Uterus (tissue), 4 donors: Measurements from ENCODE around the gene CABP2. TPM values are rescaled to one million over a fixed set of nuclear protein-coding genes. Genes with fewer than 3 reads are reported as not detected.
"Not testable (repeated sequence)": the region's sequence is repeated elsewhere in the genome, so short reads cannot be mapped to it uniquely, and the experiment has no call there.

Experiments used
- DNase-seq, 2 donors: peaks; one replicate each; pipeline ENCODE4 v3.0.0-alpha.2; 2019 to 2020
- H3K27ac ChIP-seq, 2 donors: fragments of 200-600 bp; sonication (generic); 1 replicate in 1 of 2; 2 replicates in 1 of 2; pipeline ENCODE4 v1.5.1; 2016 to 2018
- H3K27me3 ChIP-seq, 2 donors: fragments of 200-600 bp; sonication (generic); one replicate each; pipeline ENCODE4 v1.5.1; 2018 to 2019; ENCODE audit warnings: control low read depth in 1 of 2
- H3K36me3 ChIP-seq, 2 donors: fragments of 200-600 bp; sonication (generic); one replicate each; pipeline ENCODE4 v1.5.1; 2019; ENCODE audit warnings: control low read depth in 1 of 2
- H3K4me1 ChIP-seq, 2 donors: fragments of 200-600 bp; sonication (generic); one replicate each; pipeline ENCODE4 v1.5.1; 2018 to 2019; ENCODE audit warnings: control low read depth in 1 of 2
- H3K4me3 ChIP-seq, 2 donors: fragments of 200-600 bp; sonication (generic); 1 replicate in 1 of 2; 2 replicates in 1 of 2; pipeline ENCODE4 v1.5.1; 2018 to 2019; ENCODE audit warnings: mild to moderate bottlenecking in 1 of 2
- H3K9me3 ChIP-seq, 2 donors: fragments of 200-600 bp; sonication (generic); one replicate each; pipeline ENCODE4 v1.5.1; 2019; ENCODE audit warnings: control low read depth in 1 of 2
- CTCF ChIP-seq, 4 experiments: fragments of 200-600 bp in 2 of 4; fragments of 450-650 bp in 2 of 4; sonication (generic) in 2 of 4; IDR thresholded peaks; one replicate each; pipeline ENCODE4 v1.5.1; 2016 to 2019; ENCODE audit warnings: antibody characterized with exemption in 4 of 4, mild to moderate bottlenecking in 2 of 4, moderate library complexity in 1 of 4
- POLR2A ChIP-seq, 2 donors: fragments of 450-650 bp; IDR thresholded peaks; one replicate each; pipeline ENCODE4 v1.6.1; 2016; ENCODE audit warnings: antibody characterized with exemption in 2 of 2, mild to moderate bottlenecking in 1 of 2, moderate library complexity in 1 of 2
- intact Hi-C: fragments of 100-400 bp; cut with DNase I; formaldehyde crosslinking; loops from one replicate; pipeline ENCODE4 v1.15.1; 2023; ENCODE audit warnings: low total_unique reads
- total RNA-seq, 4 donors: library from RNA; depleted of rRNA in 3 of 4; stranded (reverse); fragments of >200 nt in 3 of 4; gene quantifications; one replicate each; pipeline versions ENCODE4 v1.1.0 to v1.2.4, GENCODE V29; 2014 to 2023
- donor health status: DM: yes; HTN: yes; CAD: no.

CABP2 gene
- total RNA-seq, 4 donors from 2014 or later, result not detected

DNA sequence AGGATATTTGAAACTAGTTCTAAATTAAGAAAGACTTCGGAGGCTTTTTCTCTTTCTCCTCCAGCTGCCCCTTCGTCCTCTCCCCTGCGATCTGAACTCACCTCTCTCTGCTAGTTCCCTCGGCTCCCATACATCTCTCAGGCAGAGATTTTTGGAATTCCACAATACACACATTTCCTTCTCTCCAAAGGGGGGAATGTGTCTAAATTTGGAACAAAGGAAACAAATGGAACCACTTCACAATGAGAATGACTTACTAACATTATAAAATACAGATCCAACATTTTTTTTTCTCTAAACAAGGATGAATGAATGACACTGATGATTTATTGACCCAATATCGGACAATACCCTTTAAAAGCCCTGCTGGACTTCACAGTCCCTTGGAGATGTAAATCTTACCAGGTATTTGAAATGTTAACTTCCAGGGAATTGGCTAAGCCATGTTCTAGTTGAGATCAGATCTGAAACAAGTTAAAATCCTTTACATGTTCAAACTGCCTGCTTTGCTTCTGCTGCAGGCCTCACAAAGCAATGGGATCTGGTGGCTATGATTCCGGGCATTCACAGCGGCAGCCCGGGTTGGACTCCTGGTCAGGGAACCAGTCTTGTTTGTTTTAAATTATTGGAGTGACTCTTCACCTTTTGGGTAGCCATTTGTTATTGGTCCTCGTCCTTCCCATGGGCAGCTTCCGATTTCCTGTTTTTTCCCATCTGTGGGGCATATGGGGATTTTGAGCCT is 39.9 kb upstream of the CABP2 start:
- Histone ChIP-seq H3K4me3 (no peak overlapping the region), H3K9me3 (no peaks in the 10 kb centered on the region), H3K27ac (peak overlapping the region; percentile 66 to 68), H3K4me1 (peaks cover 0 to 5% of the 10 kb centered on the region in 2 donors), H3K27me3 (no peaks in the 10 kb centered on the region), H3K36me3 (no peaks in the 10 kb centered on the region)
- no peak for DNase-seq
- TF ChIP-seq CTCF (IDR thresholded peaks at IDR 0.05) (no peak), POLR2A (IDR thresholded peaks at IDR 0.05) (no peak)
- intact Hi-C loops, result no loop called here

- no peak for DNase-seq
- no peak overlapping the region for H3K4me3 ChIP-seq
- H3K36me3 ChIP-seq, result no peaks in the 10 kb centered on the region
- peaks cover 0 to 5% of the 10 kb centered on the region in 2 donors for H3K4me1 ChIP-seq
- no peaks in the 10 kb centered on the region for H3K9me3 ChIP-seq
- no peak for TF ChIP-seq CTCF (IDR thresholded peaks at IDR 0.05)
- TF ChIP-seq POLR2A (IDR thresholded peaks at IDR 0.05), result no peak
- H3K27me3 ChIP-seq, result no peaks in the 10 kb centered on the region
- intact Hi-C loops, result no loop called here
- no peak overlapping the region for H3K27ac ChIP-seq
These were observed 38.8 kb upstream of the CABP2 start for GRCh38 chr11:67561971-67562619.

- no peaks in the 10 kb centered on the region for H3K36me3 ChIP-seq
- H3K9me3 ChIP-seq, result no peaks in the 10 kb centered on the region
- no peak for TF ChIP-seq CTCF (IDR thresholded peaks at IDR 0.05)
- no peak overlapping the region for H3K4me3 ChIP-seq
- H3K27ac ChIP-seq, result no peak overlapping the region
- H3K4me1 ChIP-seq, result no peaks in the 10 kb centered on the region
- intact Hi-C loops, result no loop called here
- DNase-seq, result no peak
- H3K27me3 ChIP-seq, result no peaks in the 10 kb centered on the region
These were observed 35.0 kb upstream of the CABP2 start for GRCh38 chr11:67558084-67558772.

DNA sequence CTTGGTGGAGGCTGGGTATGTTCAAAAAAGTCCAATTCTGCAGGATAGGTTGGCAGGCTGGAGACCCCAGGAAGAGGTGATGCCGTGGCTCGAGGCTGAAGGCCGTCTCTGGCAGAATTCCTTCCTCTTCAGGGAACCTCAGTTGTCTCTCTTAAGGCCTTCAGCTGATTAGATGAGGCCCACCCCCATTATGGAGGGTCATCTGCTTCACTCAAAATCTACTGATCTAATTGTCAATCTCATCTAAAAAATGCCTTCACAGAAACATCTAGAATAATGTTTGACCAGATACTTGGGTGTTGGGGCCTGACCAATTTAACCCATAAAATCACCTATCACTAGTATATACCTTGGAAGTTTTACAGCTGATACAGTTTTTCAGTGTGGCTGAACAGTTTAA is 33.0 kb upstream of the CABP2 start:
- no peaks in the 10 kb centered on the region for H3K27me3 ChIP-seq
- H3K4me3 ChIP-seq, result no peak overlapping the region
- intact Hi-C loops, result no loop called here
- TF ChIP-seq CTCF (IDR thresholded peaks at IDR 0.05), result no peak
- TF ChIP-seq POLR2A (IDR thresholded peaks at IDR 0.05), result no peak
- H3K4me1 ChIP-seq, result no peaks in the 10 kb centered on the region
- DNase-seq, result no peak
- no peak overlapping the region for H3K27ac ChIP-seq
- H3K36me3 ChIP-seq, result no peaks in the 10 kb centered on the region
- H3K9me3 ChIP-seq, result no peaks in the 10 kb centered on the region

GRCh38 chr11:67551697-67552096 is 28.5 kb upstream of the CABP2 start:
- H3K36me3 ChIP-seq, DNase-seq, intact Hi-C loops, H3K27me3 ChIP-seq, H3K4me3 ChIP-seq, H3K27ac ChIP-seq, H3K9me3 ChIP-seq, H3K4me1 ChIP-seq: not testable (repeated sequence)
